Measurements from ENCODE around the gene ZSWIM1. TPM values are rescaled to one million over a fixed set of nuclear protein-coding genes. Genes with fewer than 3 reads are reported as not detected.

Gene ZSWIM1
- 2.8 and 4.7 TPM in 2 replicates for total RNA-seq

- DNase-seq (ENCODE audit: low read depth in 2 of 2), result peak; percentile 99
These were observed at the start of gene ZSWIM1 for GRCh38 chr20:45880988-45881788. Gene ZSWIM1, plus strand, starts transcription at chr20:45881227. Its CDS starts 1,366 bp downstream, at chr20:45882593.

DNA sequence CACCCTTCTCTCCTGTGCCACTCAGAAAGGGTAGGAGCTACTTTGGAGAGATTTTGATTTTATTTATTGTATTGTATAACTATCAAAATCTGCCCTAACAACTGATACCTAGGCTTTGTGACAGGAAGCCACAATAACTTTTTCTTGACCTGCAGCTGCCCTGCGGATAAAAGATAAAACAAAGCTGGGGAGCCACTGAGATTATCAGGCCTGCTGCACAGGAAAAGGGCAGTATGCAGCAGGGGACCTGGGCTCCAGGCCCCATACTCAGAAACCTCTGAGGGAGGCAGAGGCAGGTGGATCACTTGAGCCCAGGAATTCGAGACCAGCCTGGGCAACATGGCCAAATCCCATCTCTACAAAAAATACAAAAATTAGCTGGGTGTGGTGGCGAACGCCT is 48.4 kb upstream of the ZSWIM1 start:
- DNase-seq (ENCODE audit: low read depth in 2 of 2), result no peak

DNA sequence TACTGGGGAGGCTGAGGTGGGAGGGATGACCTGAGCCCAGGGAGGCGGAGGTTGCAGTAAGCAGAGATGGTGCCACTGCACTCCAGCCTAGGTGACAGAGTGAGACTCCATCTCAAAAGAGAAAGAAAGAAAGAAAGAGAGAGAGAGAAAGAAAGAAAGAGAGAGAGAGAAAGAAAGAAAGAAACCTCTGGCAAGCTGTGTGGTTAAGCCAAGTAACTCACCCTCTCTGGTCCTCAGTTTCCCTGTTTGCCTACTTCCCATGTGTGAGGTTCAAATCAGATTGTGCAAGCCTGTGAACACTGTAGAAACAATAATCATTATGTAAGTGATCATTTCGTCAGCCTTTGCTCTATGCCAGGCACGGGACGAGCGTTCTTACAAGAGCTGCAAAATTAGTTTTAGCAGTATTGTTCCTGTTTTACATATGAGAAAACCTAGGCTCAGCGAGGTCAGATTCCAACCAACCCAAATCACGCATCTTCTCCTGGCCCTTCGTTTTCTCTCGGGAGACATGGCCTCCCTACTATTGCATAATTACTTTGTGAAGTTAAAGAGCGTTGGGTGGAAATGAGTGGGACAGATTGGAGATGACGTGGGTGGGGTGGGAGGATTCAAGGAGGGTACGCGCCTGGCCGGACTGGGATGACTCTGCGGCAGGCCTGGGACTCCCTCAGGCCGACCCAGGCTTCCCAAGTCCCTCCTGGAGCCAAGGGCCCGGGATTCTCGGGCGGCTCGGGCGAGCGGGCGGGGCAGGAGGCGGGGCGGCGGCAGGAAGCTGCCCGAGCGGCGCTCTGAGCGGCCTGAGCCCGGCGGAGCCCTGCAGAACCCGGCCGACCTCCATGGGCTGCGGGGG is 47.8 kb upstream of the ZSWIM1 start, which contains the start of gene SNX21:
SNX21 (plus strand) TSS at position 770 of the 853 bp plus-strand sequence. CDS start 121 bp downstream, outside the sequence.
- DNase-seq (ENCODE audit: low read depth in 2 of 2), result peak; percentile 21 to 78

GRCh38 chr20:45833883-45834796 is 46.9 kb upstream of the ZSWIM1 start:
- DNase-seq (ENCODE audit: low read depth in 2 of 2), result peak in 1 of 2 donors; percentile 70

- no peak for DNase-seq (ENCODE audit: low read depth in 2 of 2)
These were observed 46.2 kb upstream of the ZSWIM1 start for GRCh38 chr20:45834797-45835161.

DNA sequence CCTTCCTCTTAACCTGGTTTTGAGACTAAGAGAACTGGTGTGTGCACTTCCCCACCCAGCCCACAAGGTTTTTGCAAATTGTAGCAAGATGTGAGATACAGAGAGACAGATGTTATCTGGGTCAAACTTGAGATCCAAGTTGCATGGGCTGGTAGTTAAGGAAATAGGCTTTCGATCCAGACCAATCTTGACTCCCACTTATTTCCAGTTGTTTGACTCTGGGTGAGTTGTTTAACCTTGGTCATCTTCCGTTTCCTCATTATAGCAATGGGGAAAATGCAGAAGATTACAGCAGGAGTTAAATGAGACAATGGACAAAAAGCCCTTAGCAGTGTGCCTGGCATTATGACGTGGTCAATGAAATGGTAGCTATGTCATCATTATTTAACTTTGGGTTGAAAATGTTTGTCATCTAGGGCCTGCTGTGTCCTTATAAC is 45.7 kb upstream of the ZSWIM1 start:
- DNase-seq (ENCODE audit: low read depth in 2 of 2), result no peak

DNA sequence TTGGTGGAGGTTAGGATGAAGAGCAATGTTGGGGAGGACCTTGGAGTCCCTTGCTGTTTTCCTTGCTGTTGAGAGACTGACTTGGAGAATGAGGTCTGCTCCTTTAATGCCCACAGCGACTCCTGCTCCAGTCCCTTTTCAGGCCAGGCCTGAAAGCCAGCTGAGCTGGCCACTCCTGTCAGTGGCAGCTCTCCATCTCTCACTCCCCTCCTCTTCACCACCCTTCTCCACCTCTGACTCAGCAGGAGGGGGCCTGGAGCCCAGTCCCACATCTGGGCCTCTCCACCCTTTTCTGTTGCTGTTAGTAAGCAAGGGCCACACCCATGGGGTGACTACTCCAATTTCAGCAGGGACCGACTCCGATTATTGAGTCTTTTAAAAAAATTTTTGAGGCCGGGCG is 45.2 kb upstream of the ZSWIM1 start:
- DNase-seq (ENCODE audit: low read depth in 2 of 2), result no peak

DNA sequence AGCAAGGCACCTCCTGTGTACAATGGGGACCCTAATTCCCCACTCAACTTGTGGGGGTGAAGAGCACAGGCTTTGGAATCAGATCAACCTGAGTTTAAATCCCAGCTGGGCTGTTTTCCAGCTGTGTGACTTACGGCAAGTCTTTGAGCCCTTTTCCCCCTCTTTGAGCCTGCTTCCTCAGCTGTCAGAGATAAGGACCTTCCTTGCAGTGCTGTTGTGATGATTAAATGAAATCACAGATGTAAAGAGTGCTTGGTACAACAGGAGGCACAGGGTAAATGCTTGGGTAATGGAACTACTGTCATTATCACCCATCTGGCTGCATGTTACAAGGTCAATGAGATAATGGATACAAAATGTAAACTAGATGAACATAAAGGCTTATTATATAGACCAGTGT is 44.2 kb upstream of the ZSWIM1 start:
- DNase-seq (ENCODE audit: low read depth in 2 of 2), result no peak

DNA sequence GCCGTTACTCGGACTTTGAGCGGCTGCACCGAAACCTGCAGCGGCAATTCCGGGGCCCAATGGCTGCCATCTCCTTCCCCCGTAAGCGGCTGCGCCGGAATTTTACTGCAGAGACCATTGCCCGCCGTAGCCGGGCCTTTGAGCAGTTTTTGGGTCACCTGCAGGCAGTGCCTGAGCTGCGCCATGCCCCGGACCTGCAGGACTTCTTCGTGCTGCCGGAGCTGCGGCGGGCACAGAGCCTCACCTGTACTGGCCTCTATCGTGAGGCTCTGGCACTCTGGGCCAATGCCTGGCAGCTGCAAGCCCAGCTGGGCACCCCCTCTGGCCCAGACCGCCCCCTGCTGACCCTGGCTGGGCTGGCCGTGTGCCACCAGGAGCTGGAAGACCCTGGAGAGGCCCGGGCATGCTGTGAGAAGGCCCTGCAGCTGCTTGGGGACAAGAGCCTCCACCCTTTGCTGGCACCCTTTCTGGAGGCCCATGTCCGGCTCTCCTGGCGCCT is 40.3 kb upstream of the ZSWIM1 start:
- no peak for DNase-seq (ENCODE audit: low read depth in 2 of 2)

GRCh38 chr20:45841407-45842129 is 39.5 kb upstream of the ZSWIM1 start:
- DNase-seq (ENCODE audit: low read depth in 2 of 2), result no peak

GRCh38 chr20:45842169-45842812 is 38.7 kb upstream of the ZSWIM1 start:
- DNase-seq (ENCODE audit: low read depth in 2 of 2), result peak in 1 of 2 donors; percentile 32

- no peak for DNase-seq (ENCODE audit: low read depth in 2 of 2)
These were observed 37.5 kb upstream of the ZSWIM1 start for GRCh38 chr20:45843506-45843905.

GRCh38 chr20:45845452-45845851 is 35.6 kb upstream of the ZSWIM1 start:
- no peak for DNase-seq (ENCODE audit: low read depth in 2 of 2)

- no peak for DNase-seq (ENCODE audit: low read depth in 2 of 2)
These were observed 32.6 kb upstream of the ZSWIM1 start for GRCh38 chr20:45848421-45848820.

- DNase-seq (ENCODE audit: low read depth in 2 of 2), result no peak
These were observed 32.0 kb upstream of the ZSWIM1 start for GRCh38 chr20:45848969-45849582.

DNA sequence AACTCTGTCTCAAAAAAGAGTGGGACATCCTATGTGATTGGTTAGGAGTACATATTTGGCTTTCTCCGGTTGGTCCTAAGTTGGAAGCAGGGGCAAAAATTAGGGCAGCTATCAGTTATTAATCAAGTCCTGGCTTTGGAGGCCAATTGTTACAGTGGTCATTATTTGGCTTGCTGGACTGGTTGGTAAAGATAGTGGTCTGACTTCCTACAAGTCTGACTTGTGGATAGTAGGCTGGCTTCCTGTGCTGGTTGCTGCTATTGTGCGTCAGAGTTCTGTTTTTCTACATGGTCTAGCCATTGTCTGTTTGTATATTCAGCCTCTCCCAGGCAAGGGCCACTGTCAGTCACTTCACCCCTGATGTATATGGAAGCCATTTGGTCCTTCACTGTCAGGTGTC is 30.8 kb upstream of the ZSWIM1 start:
- no peak for DNase-seq (ENCODE audit: low read depth in 2 of 2)

GRCh38 chr20:45850926-45851325 is 30.1 kb upstream of the ZSWIM1 start:
- no peak for DNase-seq (ENCODE audit: low read depth in 2 of 2)

DNA sequence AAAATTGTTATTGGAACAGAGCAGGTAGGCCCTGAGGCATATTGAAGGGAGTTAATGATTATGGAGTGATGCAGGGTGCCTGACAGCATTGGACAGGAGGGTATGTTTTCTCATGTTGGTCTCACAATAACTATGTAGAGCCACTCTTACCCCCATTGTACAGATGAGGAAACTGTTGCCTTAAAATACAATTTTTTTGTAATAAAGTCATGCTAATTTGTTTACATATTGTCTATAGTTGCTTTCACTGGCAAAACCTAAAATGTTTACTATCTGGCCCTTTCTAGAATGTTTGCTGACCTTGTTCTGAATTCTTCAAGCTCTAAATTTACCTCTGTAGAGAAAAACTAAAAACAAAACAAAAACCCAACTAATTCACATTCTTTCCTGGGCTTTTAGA is 29.5 kb upstream of the ZSWIM1 start:
- DNase-seq (ENCODE audit: low read depth in 2 of 2), result no peak

- DNase-seq (ENCODE audit: low read depth in 2 of 2), result no peak
These were observed 28.7 kb upstream of the ZSWIM1 start for GRCh38 chr20:45852326-45852725.

- DNase-seq (ENCODE audit: low read depth in 2 of 2), result no peak
These were observed 27.5 kb upstream of the ZSWIM1 start for GRCh38 chr20:45853484-45853883.
